Endometrial microvascular endothelial cells (primary cell): ENCODE data around the gene SLC18A2. TPM values are rescaled to one million over a fixed set of nuclear protein-coding genes. Genes with fewer than 3 reads are reported as not detected.
"Not testable (repeated sequence)": the region's sequence is repeated elsewhere in the genome, so short reads cannot be mapped to it uniquely, and the experiment has no call there.

Experiments
- in situ Hi-C: cut with HindIII; loops from 2 replicates; pipeline ENCODE4 v1.10.0; 2017; ENCODE audit warnings: low sequenced_read_pairs, low pct_unique_long_range_greater_than_20kb; ENCODE audit errors: inconsistent ontology term
- total RNA-seq: library from RNA; depleted of rRNA; stranded (reverse); fragments of >200 nt; gene quantifications from one replicate; pipeline ENCODE4 v1.2.3, GENCODE V29; 2015; ENCODE audit errors: inconsistent ontology term

Gene SLC18A2
- total RNA-seq, 1 donor from 2014 or later: not detected

DNA sequence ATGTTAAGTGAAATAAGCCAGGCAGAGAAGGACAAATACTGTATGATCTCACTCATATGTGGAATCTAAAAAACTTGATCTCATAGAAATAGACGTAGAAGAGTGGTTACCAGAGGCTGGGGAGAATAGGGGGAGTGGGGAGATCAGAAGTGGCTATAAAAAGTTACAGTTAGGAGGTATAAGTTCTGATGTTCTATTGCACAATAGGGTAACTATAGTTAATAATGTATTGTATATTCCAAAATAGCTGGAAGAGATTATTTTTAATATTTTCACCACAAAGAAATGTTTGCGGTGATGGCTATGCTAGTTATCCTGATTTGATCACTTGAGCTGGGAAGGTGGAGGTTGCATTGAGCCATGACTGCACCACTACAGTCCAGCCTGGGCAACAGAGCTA, 53.8 kb downstream of the SLC18A2 start:
- in situ Hi-C loops: no loop called here

DNA sequence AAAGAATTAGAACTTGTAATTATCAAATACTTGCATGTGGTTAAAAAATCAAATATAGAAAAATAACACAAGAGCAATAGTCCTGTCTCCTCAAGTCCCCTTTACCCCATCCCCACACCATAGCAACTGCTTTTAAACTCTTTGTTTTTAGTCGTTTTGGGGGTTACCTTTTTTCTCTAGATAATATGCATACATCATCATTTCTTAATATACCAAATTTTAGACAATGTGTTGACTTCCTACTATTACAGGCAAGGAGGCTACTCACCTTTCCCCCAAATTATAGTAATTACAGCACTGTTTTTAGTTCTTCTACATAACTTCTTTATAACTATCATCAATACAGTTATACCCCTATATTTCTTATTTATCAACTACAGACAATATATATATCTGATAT, 57.3 kb downstream of the SLC18A2 start:
- in situ Hi-C loops: no loop called here

DNA sequence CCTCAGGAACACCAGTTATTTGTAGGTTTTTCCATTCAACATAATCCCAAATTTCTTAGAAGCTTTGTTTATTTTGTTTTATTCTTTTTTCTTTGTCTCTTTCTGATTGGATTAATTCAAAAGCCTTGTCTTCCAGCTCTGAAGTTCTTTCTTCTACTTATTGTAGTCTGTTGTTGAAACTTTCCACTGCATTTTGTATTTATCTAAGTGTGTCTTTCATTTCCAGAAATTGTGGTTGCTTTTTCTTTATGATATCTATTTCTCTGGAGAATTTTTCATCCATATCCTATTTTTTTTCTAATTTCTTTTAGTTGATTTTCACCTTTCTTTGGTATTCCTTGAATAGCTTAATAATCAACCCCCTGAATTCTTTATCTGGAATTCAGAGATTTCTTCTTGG, 58.5 kb downstream of the SLC18A2 start:
- in situ Hi-C loops: no loop called here

DNA sequence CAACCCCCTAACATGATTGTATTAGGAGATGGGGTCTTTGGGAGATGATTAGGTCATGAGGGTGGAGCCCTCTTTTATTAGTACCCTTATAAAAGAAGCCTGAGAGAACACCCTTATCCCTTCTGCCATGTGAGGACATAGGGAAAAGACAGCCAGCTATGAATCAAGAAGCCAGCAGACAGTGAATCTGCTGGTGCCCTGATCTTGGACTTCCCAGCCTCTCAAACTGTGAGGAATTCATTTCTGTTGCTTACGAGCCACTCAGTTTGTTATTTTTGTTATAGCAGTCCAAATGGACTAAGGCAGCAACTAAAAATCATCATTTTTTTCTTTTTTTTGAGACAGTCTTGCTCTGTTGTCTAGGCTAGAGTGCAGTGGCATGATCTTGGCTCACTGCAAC, 59.8 kb downstream of the SLC18A2 start:
- in situ Hi-C loops: no loop called here

DNA sequence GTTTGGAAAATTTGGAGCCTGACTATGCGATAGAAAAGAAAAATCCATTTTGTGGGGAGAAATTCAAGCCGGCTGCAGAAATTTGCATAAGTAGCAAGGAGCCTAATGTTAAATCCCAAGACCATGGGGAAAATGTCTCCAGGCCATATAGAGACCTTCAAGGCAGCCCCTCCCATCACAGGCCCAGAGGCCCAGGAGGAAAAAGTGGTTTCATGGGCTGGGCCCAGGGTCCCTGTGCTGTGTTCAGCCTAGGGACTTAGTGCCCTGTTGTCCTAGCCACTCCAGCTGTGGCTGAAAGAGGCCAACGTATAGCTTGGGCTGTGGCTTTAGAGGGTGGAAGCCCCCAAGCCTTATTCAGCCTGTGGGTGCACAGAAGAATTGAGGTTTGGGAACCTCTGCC, 62.5 kb downstream of the SLC18A2 start:
- in situ Hi-C loops: not testable (repeated sequence)

DNA sequence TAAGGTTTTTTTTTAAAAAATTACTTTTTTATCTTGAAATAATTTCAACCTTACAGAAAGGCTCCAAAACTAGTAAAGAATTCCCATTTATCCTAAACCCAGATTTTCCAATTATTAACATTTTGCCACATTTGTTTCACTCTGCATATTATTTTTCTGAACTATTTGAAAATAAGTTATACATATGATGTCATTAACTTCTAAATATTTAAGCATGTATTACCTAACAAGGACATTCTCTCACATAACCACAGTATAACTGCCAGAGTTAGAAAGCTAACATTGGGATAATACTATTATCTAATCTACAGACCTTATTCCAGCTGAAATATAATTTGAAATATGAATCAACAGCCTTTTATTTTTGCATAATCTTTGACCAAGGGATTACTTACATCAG, 65.8 kb downstream of the SLC18A2 start:
- in situ Hi-C loops: no loop called here

DNA sequence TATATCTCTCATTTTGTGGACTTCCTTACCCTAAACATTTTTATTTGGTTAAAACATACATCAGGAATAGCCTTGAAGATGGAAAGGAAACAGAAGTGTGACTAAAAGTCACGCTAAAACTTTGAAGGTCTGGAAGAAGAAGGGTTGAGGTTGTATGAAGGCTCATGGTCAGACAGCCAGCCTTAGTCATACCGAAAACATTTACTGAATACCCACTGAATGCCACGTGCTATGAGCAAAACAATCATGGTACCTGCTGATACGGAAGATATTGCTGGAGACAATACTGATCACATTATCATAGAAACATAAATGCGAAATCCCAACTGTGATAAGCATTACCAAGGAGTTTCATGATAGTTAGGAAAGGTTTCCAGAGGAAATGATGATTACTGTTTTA, 70.3 kb downstream of the SLC18A2 start:
- in situ Hi-C loops: no loop called here

DNA sequence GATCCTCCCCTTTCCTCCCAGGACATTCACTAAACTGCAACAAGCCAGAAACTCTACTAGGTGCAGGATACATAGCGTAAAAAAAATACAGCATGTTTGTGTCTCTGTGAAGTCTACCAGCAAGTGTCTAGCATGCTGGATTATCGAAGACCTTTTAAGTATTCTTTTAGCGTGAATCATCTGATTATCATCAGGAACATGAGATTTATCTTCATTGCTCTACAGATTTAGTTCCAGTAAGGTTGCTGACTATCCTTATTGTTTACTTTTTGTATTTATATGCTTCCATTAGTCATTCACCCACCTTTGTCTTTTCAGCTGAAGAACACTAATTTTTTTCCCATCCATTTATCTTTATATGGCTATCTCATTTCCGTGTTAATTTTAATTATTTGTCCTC, 71.5 kb downstream of the SLC18A2 start:
- in situ Hi-C loops: no loop called here

DNA sequence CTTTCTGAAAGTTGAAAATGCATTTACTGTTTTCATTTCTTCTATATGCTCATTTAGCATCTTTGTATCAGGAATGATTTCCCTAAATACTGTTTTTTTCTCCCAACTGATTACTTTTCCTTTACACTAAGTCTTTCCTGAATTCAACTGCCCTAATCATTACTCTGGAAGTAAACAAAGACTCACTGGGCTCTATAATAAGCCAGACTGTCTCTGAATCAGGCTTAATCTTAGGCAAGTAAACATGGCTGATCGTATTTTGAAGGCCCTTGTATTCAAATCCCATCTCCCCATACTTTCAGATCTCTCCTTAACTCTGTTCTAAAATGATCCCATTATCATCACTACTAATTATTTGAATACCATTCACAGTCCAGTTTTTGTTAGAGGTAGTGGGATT, 72.7 kb downstream of the SLC18A2 start:
- in situ Hi-C loops: no loop called here

DNA sequence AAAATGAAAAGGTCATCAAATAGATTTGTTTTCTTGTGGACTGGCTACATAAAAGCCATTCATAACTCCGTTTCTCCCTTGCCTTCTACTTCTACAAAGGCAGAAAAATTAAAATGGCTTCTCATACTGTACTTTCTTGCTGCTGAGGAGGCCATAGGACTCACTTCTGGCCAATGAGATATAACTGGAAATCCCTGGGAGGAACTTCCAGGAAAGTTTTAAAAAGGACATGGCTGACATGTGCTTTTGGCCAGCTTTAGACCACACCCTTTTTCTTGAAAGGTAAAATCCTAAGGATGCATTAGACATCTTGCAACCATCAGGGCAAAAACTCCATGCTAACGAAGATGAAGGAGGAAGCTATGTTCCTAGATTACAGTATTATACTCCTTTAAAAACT, 75.8 kb downstream of the SLC18A2 start:
- in situ Hi-C loops: no loop called here

DNA sequence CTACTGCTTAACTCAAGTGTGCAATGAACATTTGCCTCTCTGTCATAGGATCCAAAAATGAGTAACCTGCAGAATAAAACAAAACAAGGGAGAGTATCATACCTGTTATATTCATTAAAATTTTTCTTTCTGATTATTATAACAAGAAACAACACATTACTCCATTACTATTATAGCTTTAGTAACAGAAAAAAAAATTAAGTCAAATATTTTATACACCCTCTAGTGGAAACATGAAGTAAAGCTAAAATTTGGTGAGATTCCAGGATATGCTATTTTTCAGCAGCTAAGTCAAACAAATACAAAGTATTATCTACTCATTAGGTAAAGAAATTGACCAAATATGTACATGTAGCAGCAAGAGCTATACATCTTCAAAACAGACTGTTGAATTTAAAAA, 78.0 kb downstream of the SLC18A2 start:
- in situ Hi-C loops: no loop called here

DNA sequence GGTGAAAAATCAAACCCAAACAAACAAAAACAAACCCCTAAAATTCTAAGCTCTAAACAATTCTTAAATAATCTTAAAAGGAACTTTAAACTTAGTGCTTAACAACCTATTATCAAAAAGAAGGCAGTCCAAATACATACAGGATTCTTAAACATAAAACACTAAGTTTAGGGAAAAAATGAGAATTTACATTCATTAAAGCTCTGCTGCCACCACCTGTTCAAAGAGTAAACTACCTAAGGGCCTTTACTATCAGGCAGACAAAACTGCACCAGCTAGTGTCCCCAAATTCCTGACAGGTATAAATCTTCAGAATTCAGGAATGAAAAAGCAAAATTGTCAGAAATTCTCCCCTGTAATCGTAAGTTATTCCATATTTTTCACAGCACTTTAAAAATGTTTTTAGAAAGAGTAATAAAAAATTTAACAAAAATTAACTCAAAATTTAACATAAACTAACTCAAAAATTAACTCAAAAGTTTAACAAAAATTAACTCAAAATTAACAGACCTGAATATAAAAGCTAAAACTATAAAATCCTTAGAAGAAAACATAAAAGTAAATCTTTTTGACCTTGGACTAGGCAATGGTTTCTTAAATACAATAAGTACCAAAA, 79.2 kb downstream of the SLC18A2 start:
- in situ Hi-C loops: no loop called here

DNA sequence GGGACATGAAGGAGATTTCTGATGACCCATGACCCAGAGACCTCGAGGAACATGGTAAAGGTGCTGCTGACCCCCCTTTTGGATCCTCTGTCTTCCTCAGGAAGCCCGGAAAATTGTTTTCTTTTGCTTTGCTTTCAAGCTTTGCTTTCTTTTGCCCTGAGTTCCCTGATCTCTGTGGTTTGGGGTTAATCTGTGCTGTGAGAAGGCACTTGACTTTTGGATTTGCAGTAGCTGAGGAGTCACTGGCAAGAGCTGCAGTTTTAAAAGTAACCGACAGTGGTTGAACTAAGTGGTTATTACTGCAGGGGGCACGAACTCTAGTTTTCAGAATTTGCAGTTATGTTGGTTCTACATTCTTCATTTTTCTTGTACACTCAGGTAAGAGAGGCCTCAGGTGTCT, 81.3 kb downstream of the SLC18A2 start:
- in situ Hi-C loops: no loop called here

DNA sequence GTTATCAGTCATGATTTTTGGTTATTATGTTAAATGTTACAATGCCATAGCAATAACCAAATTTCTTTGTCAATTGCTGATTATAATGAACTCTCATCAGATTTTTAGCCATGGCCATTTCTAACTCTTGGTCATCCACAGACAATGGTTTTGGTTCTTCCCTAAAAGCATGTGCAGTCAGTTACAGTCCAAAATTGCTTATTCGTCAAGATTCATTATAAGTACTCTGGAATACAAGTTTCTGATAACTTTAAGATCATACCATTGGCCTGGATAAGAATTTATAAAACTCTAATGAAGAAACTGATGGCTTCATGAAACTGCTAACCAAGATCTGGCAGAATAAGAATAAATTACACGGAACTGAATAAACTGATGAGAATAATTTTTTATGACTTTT, 83.5 kb downstream of the SLC18A2 start:
- in situ Hi-C loops: no loop called here

DNA sequence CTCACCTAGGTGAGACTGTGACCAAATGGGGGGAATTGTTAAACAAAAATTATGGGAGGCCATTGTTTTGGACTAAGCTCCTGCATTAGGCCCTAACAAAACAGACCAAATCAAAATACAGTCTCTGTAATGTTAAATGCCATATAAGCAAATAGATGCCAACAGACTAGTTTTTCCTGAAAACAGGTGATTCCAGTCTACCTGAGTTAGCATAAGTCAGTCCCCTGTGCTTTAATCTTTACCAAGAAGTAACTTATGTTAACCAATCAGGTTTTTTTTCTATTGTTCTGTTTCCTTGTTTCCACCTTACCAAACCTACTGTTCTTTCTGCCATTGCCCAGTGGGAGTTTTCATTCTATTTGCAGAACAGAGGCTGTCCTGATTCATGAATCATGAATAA, 86.3 kb downstream of the SLC18A2 start:
- in situ Hi-C loops: no loop called here

Other genes with a start within 250 kb of the SLC18A2 start
- 3.9 TPM for gene SHTN1, start 235.9 kb upstream of the SLC18A2 start, total RNA-seq
- not detected for gene VAX1, start 102.8 kb upstream of the SLC18A2 start, total RNA-seq
- not detected for gene KCNK18, start 43.6 kb upstream of the SLC18A2 start, total RNA-seq
- 23.5 TPM for gene PDZD8, start 134.3 kb downstream of the SLC18A2 start, total RNA-seq